Left ventricle myocardium superior (tissue), 1 donor: ENCODE data around the gene URI1. TPM values are rescaled to one million over a fixed set of nuclear protein-coding genes. Genes with fewer than 3 reads are reported as not detected.
"Not testable (repeated sequence)": the region's sequence is repeated elsewhere in the genome, so short reads cannot be mapped to it uniquely, and the experiment has no call there.

Experiments used
- ATAC-seq: fragments of 200-7000 bp; cut with Tn5 transposase; one replicate; pipeline ENCODE4 v1.9.1; 2020; ENCODE audit warnings: mild to moderate bottlenecking, moderate library complexity
- DNase-seq: peaks from one replicate; pipeline ENCODE4 v3.0.0-alpha.2; 2020
- intact Hi-C: fragments of 100-400 bp; cut with micrococcal nuclease; formaldehyde crosslinking; loops from one replicate; pipeline ENCODE4 v1.11.0; 2022
- total RNA-seq: library from RNA; stranded (reverse); fragmentation: NEBNext Ultra II Directional; extraction: Animal tissue kit (Norgen Biotek cat#: 25700); gene quantifications from one replicate; pipeline ENCODE4 v1.2.1, GENCODE V29; 2021
- donor health status: DM: no; HTN: yes; CAD: no; lungs with severe emphysema.

The URI1 gene
- total RNA-seq, 1 donor from 2014 or later, result 42.4 TPM

- intact Hi-C loops, result no loop called here
- ATAC-seq, result no peak
Observed at GRCh38 chr19:30008169-30008568, 66.1 kb downstream of the URI1 start.

GRCh38 chr19:30009013-30009412 lies 67.0 kb downstream of the URI1 start:
- intact Hi-C loops, result no loop called here
- ATAC-seq, result no peak
- DNase-seq, result no peak

More at GRCh38 chr19:30008169-30008568, 66.1 kb downstream of the URI1 start:
- DNase-seq, result no peak

GRCh38 chr19:30011051-30011578 lies 69.1 kb downstream of the URI1 start:
- no peak for ATAC-seq
- intact Hi-C loops, result no loop called here
- no peak for DNase-seq

GRCh38 chr19:30014770-30015169 lies 72.7 kb downstream of the URI1 start:
- DNase-seq, result no peak
- intact Hi-C loops, result no loop called here
- ATAC-seq, result no peak

- ATAC-seq (no peak), DNase-seq (no peak)
- intact Hi-C loops, result no loop called here
Observed at GRCh38 chr19:30017172-30017571, 75.1 kb downstream of the URI1 start.

- ATAC-seq (no peak), DNase-seq (no peak)
- intact Hi-C loops, result no loop called here
Observed at GRCh38 chr19:30020189-30020588, 78.2 kb downstream of the URI1 start.

- DNase-seq (no peak), ATAC-seq (no peak)
- intact Hi-C loops, result no loop called here
Observed at GRCh38 chr19:30022659-30023058, 80.6 kb downstream of the URI1 start.

- no peak for ATAC-seq
- no peak for DNase-seq
- intact Hi-C loops, result no loop called here
Observed at GRCh38 chr19:30023330-30023729, 81.3 kb downstream of the URI1 start.

- DNase-seq (no peak), ATAC-seq (no peak)
- intact Hi-C loops, result no loop called here
Observed at GRCh38 chr19:30024091-30024490, 82.1 kb downstream of the URI1 start.

- intact Hi-C loops, result no loop called here
- ATAC-seq (no peak), DNase-seq (no peak)
Observed at GRCh38 chr19:30026933-30027332, 84.9 kb downstream of the URI1 start.

- intact Hi-C loops, result no loop called here
- ATAC-seq (no peak), DNase-seq (no peak)
Observed at GRCh38 chr19:30028118-30028991, 86.3 kb downstream of the URI1 start.

GRCh38 chr19:30028992-30029343 lies 86.9 kb downstream of the URI1 start:
- intact Hi-C loops, result no loop called here
- no peak for ATAC-seq
- DNase-seq, result no peak

GRCh38 chr19:30029721-30030510 lies 87.9 kb downstream of the URI1 start:
- ATAC-seq, result no peak
- intact Hi-C loops, result no loop called here
- no peak for DNase-seq

GRCh38 chr19:30034321-30034720 lies 92.3 kb downstream of the URI1 start:
- intact Hi-C loops, result no loop called here
- DNase-seq (no peak), ATAC-seq (no peak)

GRCh38 chr19:30036154-30037129 lies 94.4 kb downstream of the URI1 start:
- DNase-seq (no peak), ATAC-seq (no peak)
- intact Hi-C loops, result no loop called here

- DNase-seq (no peak), ATAC-seq (no peak)
- intact Hi-C loops, result no loop called here
Observed at GRCh38 chr19:30037835-30038234, 95.8 kb downstream of the URI1 start.

- DNase-seq, intact Hi-C loops, ATAC-seq: not testable (repeated sequence)
Observed at GRCh38 chr19:30041931-30042330, 99.9 kb downstream of the URI1 start.

- ATAC-seq, DNase-seq, intact Hi-C loops: not testable (repeated sequence)
Observed at GRCh38 chr19:30043008-30043407, 101.0 kb downstream of the URI1 start.
